ENCODE measurements around the gene RPS21.

DNA sequence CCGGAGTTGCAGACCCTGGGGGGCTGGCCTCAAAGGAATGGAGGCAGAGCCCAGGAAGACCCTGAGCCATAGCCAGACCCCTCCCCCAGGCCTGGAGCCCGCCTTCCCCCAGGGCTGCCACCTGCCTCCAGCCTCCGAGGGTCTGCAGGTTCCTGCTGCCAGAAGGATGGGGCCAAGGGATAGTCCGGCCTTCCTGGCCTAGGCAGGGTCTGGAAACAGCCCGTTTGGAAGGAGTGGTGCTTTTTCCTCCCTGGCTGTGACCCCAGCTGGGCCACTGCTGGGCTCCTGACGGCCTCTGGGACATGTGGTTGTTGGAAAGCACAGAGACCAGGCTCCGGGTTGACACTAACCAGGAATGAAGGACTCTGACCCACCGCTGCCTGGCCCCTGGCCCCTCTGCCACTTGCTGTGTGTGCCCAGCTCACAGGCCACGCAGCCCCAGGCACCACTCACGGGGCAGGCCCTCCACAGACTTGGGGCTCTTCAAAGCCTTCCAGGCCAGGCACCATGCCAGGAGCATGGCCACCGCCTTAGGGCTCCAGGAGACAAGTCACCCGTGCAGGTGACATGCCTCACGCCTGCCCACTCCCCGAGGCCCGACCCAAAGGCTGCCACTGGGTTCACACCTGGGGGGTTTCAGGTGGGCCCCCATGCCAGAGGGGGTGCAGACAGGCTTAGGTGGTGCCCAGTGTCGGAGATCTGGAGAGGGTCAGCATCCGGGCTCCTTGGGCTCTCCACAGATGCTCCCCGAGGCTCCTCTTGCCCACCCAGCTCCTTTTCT, 15.9 kb upstream of the RPS21 start:
- no peak for TF ChIP-seq POLR2A (IDR thresholded peaks at IDR 0.05; ENCODE audit: low read depth, low read length)
- no peak for TF ChIP-seq POLR2AphosphoS5 (IDR thresholded peaks at IDR 0.05; ENCODE audit: low read depth, low read length)

All from GM12892 (cell line).